Activated CD8-positive, alpha-beta memory T cell treated with anti-CD3 and anti-CD28 coated beads, Interleukin-2, amount 50 U/mL, for 48 hours (primary cell): ENCODE results near the gene FOXP1.
"Not testable (repeated sequence)": the region's sequence is repeated elsewhere in the genome, so short reads cannot be mapped to it uniquely, and the experiment has no call there.

ENCODE experiments used
- DNase-seq: peaks from one replicate; pipeline ENCODE4 v3.0.0-alpha.2; 2020

The FOXP1 gene

DNA sequence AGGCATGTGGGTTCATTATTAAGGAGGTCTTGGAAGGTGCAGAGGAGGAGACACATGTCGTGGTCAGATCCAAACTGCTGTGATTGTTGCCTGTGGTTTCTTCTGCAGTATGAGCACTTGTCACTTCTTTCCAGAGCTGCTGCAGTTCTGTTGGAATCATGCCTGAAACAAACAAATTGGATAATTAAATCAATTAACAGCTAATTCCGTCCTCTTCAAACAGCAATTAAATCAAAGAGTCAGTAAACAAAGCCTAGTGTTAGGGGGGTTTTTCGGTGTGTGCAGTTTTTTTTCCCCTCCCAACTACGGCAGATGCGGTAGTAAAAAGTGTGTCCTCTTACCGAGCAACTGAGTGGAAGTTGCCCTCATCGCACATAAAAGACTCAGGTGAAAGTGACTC is 542.2 kb downstream of the FOXP1 start:
- DNase-seq: no peak

DNA sequence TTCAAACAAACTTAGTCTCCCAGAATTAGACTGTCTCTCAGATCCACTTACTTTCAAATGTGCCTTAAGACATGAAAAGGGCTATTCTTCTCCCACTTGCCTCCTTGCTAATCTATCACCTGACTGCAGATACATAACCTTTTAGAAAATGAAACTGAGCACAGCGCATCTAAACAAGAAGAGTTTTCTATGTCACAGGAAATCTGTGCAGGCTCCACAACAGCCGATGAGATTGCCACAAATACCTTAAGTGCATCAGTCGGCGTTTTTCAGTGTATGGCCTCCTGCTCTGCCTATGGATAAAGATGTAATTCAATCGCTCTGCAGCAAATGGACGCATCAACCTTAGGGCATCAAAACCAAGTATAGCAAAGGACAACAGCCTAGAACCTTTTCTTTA is 544.2 kb downstream of the FOXP1 start:
- DNase-seq: no peak

DNA sequence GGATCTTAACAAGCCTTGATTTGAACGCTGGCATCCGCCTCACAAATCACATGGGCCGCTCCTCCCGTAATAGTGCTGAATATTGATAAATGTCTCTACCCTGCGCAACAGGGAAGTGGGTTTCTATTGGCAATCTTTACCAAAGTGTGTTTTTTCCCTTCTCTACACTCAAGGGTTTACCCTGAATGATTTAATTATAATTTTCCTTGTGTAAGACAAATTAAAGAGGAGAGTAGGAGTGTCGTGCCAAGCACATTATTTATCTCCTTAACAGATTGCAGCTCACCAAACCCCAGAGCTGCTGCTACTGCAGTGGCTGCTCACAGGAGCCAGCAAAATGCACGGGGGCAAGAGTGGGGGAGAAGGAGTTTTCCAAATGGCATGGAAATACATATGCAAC is 545.8 kb downstream of the FOXP1 start:
- no peak for DNase-seq

DNA sequence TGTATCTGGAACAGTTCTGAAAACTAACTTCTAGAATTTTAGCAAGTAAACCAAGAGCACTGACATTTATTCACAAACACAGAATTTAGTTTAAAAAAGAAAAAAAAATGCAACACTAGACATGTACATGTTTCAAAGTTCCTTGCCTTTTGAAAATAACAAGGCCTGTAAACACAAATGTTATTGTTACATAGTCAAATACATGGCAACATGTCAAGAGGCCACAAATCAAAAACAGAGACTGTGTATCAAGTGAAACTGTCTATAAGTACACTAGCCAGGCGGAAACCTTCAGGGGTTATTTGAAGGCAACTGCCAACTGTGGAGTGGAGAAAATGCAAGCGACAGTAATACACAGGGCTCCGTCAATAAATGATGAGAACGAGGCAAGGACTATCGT is 547.6 kb downstream of the FOXP1 start:
- no peak for DNase-seq

DNA sequence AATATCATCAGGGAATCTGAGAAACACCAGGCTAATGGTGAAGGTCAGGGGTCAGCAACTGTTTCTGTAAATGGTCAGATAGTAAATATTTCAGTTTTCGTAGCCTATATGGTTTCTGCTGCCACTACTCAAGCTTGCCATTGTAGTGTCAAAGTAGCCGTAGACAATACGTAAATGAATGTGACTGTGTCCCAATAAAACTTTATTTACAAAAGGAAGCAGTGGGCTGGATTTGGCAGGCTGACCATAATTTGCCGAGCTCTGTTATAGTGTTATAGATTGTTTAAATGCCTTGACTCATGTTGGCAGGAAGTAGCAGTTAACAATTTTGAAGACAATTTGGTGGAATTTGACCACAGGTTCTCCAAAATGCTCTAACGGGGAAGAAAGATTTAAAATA is 548.2 kb downstream of the FOXP1 start:
- no peak for DNase-seq

DNA sequence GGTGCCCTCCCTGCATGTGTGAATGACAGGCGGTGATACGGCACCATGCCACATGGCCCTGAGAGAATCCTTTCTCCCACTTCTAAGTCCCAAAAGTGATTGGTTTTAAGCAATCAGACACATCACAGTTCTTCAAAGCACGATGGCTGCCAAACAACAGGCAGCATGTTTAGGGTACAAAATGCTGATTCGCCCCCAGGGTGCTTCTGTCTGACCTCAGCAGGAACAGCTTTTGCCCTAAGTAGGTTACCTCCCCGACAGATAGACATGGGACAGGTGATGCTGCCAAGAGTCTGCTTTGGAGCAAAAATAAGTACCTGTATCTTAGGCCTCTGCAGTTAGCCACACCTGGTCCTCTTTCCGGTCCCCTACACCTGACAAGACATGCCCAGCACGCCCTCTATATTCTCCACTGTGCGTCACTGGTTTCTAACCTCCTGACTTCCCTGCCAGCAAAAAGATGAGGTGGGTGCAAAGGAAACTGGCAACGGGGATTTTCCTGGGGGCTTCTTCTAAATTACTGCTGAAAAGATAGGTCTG is 549.8 kb downstream of the FOXP1 start:
- DNase-seq: no peak

DNA sequence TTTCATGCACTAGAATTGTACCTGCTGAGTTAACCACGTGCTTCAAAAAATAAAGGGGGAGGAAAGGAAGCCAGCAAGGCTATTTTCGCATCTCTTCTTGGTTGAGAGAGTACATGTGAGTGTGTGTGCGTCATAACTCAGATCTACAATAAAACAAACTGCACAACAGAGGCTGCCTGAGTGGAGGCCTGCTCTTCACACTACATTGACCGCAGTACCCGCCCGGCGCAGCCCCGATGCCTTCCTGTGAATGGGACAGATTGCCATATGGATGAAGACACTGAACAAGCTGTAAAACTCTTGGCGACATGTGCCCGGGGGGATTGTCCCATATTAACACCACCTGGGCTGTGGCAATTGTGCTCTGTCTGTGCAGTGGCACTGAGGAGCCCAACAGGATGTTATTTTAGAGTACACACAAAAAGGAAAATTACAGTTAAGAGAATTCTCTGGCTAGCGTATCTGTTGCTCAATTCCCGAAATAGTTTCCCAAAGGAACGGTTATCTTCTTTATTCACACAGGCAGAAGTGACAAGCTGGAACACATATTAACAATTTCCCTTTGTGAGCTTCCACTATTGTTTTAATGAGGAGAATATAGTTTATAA is 551.5 kb downstream of the FOXP1 start:
- DNase-seq: no peak

DNA sequence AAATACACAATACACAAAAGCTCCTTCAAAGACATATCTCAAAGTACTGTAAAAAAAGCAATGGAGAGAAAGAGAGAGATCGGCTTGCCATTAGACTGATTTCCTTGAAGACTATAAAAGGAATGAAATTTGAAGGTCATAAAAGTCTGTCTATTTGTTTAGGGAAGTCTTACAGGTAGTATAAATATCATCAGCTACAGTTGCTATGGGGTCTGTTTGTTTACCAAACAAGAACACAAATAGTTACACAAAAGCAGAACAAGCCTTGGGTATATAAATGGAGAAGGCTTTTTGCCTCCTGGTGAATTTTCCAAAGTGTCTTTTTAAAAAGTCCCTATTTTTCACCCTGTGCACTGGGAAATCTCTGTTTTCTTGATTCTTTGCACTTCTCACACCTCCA is 552.3 kb downstream of the FOXP1 start:
- DNase-seq: no peak

DNA sequence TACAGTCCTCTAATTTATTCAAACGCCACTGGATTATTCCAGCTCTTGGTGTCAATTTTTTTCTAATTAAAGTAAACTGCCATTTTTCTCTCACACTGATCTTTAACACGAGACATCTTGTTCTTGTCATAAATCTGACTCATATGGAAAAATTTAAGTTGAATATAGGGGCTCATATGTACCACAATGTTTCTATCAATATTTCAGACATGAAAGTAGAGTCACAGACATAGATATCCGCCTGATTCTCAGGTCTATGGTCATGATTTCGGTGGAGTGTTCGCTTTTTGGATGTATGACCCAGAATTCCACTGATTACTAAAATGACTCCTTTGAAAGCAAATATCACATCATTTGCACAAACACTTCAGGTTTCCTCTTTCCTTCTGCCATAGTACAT is 552.8 kb downstream of the FOXP1 start:
- DNase-seq: no peak

DNA sequence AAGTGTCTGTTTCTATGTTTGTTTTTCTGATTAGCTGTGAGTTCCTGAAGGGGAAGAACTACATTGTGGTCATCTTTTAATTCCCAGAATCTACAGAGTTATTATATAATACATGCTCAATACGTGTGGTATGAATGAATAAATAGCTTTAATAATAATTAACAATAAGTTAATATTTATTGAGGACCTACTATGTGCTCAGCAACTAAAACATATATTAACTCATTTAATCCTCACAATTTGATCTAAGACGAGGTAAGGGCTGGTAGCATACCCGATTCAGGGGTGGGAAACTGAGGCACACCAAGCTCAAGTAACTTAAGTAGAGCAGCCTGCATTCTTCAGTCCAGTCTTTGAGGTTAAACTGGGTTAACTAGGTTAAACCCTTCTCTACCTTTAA is 553.8 kb downstream of the FOXP1 start:
- no peak for DNase-seq

DNA sequence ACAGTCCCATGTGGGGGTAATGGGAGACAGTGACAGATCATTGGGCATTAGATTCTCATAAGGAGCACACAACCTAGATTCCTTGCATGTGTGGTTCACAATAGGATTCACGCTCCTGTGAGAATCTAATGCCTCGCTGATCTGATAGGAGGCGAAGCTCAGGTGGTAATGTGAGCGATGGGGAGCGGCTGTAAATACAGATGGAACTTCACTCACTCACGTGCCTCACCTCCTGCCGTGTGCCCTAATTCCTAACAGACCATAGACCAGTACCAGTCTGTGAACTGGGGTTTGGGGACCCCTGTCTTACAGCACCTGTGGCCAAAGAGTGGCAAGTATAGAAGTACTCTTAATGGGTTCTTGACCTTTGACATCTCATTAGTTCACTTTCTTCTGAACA is 554.7 kb downstream of the FOXP1 start:
- DNase-seq: no peak

DNA sequence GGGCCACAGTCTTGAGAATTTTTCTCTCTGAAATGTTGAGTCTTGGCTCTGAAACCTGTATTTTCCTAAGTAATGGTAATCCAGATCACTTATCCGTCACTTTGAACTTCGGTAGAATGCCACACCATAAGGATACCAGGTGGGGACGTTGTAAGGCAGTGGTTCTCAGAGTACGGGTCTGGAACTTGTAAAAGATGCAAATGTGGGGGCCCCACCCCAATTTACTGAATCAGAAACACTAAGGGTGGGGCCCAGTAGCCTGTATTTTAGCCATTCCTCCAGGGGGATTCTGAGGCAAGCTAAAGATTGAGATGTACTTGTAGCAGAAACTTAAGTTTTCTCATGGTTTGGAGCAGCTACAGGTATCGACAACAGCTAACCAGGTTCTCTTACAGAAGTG is 555.3 kb downstream of the FOXP1 start:
- no peak for DNase-seq

DNA sequence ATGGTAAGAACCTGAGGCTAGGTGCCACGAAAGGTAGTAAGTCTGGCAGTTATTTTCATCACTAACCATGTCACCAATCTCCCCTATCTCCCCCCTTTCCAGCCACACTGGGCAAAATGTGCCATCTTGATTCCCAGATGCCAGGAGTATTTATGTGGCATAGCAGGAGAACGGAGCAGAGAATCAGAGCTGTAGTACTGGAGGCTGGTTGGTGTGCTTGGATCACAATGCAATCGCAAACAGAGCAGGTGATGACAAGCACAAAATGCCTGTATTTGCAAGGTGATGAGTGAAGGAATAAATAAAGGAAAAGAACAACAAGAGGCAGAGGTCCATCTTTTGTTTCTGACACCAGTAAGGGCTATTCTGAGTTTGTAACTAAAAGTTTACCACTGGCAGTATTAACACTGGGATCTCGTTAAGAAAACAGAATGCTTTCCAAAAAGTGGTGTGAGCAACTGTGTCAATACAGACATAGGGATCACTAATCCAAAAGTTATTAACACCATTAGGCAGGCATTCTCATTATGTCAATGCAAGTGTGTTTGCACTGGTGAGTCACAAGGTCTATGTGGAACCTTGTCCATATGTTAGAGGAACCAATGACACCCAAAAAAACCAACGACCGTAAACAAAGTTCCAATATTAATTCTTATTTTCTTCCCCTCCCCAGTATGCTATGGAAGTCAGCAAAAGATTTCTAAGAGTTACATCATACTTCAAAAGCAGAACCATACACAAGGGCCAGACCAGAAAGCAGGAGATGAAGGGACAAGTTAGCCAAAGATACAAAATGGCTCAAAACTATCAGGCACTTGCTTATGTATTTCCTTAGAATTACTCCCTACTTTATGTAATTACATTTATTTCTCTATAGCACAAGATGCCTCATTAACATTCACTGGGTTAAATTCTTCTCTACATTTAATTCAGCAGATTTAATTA is 556.6 kb downstream of the FOXP1 start:
- DNase-seq: no peak

DNA sequence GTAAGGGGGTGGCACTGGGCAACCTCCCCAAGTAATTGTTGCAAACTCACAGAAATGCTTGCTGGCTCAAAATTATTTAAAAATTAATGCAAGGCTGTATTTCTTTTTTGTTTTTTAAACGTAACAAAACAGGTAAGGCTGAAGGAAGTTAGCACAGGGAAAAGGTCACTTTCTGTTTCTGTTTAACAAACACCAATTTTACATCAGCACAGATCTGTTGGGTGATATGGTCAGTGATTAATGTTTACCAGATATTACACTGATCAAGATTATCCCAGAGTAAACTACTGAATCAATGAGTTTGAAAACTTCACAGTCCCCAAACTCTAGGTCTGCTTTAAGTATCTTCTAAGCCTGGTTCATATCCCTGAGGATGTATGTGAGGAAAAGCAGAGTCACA is 558.0 kb downstream of the FOXP1 start:
- no peak for DNase-seq

DNA sequence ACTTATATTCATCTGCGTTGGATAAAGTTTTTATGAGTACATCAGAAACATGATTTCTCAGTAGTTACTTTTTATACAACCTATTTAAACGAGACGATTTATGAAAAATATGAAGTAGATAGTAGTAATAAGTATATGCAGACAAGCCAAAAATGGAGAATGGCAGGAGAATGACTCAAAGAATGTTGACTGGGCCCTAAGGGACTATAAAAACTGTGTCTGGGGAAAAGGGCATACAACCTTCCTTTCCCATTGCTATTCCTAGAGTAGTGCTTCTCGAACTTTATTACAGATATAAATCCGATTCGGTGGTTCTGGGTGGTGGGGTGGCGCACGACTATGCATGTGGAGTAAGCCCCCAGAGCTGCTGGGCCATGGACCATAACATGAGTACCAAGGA is 558.5 kb downstream of the FOXP1 start:
- DNase-seq: no peak

DNA sequence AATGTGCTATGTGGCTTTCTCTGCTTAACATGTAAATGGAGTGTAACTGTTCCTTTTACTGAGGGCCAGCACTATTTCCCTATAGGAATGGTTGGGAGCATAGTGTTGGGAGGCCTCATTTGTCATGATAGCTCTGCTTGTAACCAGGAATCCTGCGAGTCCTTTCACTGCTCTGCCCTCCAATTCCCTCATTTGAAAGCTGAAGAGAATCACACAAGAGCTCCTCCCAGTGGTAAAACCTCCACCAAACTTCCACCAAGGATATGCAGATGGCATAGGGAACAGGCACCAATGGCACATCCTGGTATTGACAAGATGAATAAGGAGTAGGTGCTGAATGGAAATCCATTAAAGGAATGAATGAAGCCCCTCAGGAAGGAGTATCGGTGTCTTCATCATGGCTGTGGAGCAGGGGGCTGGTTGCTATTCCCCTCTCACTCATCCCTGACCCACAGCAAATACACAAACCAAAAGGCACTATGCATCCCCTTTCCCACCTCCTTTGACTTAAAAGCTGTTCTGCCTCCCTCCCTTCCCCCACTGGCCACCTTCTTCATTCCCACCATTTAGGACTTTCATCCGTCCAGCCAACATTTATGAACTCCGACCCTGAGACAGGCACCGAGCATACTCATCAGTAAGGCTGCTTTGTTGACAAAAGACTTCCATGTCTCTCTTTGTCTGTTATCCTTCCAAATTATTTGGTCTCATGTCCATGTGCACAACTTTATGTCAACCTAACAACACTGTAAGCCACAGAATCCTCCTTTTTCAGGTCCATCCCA is 560.8 kb downstream of the FOXP1 start:
- DNase-seq: no peak

DNA sequence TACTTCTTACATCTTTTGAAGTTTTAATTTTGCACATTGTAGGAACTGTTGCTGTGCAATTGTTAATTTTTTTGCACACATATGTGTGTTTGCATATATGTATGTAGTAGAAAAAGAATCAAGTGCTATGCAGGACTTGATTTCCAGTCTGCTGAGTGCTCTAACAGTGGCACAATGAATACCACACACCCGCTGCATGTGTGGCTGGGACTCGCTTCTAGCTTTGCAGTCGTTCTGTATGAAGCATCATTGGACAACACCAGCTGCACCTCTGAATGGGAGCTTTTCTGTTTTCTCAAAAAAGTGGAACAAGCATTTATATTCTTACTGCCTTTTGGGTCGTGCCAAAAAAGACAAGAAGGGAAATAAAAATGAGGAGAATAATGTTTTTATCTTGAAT is 564.7 kb downstream of the FOXP1 start:
- DNase-seq: no peak

DNA sequence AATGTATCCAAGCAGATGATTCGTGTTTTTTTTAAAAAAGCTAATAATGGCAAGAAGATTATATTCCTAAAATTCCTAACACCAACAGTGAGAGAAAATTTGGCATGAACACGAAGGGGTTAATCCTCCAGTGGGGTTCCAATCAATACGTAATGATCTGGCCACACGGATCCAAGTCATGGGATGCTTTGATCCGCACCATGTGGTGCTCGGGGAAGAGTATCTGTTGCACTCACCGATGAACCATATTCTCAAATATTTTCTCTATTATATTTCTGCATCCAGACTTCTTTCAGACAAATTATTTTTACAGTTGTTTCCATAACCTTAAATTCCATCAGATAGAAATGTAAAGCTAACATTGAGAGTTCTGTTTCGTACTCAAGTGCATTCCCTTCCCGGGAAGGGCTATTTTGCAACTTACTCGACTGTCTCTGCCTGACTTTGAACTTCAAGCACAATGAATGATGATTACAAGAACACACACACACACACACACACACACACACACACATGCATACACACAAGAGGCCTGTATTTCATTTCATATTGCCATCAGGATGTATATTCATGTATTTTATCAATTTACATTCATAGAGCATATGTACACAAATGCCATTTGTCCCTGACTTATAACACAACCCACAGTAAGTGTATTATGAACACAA is 567.2 kb downstream of the FOXP1 start:
- DNase-seq: no peak

DNA sequence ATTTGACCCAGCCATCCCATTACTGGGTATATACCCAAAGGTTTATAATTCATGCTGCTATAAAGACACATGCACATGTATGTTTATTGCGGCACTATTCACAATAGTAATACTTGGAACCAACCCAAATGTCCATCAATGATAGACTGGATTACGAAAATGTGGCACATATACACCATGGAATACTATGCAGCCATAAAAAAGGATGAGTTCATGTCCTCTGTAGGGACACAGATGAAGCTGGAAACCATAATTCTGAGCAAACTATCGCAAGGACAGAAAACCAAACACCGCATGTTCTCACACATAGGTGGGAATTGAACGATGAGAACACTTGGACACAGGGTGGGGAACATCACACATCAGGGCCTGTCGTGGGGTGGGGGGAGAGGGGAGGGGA is 568.9 kb downstream of the FOXP1 start:
- not testable (repeated sequence) for DNase-seq

DNA sequence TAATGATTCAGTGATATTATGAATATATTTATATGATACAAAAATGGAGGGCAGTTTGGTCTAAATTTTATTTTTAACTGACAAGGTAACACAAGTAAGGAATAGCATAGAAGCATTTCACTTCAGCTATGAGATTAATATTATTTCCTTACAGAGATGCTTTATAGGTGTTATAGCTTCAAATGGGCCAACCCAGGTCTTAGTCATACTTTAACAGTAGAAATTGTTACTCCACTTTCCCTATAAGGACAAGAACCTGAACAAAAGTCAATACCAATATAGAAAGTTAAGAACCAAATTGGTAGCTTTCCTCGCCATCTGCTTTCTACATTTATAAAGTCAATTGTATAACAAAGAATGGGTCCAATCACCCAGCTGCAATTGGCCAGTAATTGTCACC is 570.6 kb downstream of the FOXP1 start:
- no peak for DNase-seq

DNA sequence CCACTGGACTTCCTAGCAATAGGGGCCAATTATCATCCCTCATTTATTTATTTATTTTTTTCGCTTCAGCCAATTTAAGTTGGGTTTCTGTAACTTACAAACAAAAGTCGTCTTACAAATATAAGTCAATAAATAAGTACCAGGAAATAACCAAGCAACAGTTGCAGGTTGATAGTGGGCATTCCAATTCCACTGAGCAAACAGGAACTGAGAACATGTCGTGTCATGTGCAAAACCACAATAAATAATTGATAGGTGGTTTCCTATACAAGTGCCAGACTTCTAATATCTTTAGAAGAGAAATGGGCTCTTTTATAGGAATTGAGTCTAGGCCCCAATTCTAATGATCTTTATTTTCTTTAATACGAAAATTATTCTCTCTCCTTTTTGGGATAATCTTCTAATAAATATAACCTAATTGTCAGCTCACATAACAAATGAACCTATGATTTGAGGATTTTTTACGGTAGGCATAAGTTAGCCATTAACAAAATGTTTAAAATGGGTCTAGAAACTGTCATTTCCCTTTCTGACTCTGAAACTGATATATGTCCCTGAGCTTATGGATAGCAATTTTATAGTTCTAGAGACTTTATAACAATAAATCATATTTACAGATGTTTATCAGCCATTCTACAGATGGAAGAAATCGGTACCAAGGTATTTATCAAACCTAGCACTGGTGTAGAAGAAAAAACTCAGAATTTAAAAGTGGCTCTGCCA is 571.8 kb downstream of the FOXP1 start:
- no peak for DNase-seq

DNA sequence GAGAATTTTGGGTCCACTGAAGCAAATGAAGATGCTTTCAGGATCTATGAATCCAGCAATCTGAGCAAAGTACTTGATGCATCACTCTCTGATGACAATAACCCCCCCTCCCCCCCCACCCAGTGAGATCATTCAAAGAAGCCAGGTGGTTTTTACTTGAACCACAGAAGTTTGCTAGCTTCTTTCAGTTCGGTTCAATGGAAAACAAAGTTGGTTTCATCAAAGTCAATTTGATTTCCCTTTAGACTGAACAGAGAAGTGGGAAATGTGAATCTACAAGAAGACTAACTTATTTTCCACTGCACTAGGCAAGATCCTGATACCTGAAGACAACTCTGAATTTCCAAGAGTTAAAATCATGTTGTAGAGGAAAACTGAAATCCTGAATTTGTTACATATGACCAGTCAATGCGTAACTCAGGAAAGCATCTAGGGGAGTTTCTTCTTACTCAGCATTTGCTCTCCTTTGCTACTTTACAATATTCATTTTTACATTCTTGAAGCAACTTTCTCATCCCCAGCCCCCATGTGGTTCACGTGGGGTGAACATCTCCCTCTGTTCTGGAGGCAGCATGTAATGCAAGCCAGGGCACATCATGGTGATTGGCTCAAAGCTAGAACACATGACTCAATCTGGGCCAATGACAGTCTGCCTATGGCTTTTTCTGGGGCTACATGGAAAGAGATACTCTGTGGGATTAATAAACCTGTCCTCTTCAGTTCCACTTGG is 572.6 kb downstream of the FOXP1 start:
- DNase-seq: peak; percentile 75
